ENCODE results near the gene COL13A1. TPM values are rescaled to one million over a fixed set of nuclear protein-coding genes. Genes with fewer than 3 reads are reported as not detected.

The COL13A1 gene
- total RNA-seq, 2 experiments from 2014 or later, result not detected

DNA sequence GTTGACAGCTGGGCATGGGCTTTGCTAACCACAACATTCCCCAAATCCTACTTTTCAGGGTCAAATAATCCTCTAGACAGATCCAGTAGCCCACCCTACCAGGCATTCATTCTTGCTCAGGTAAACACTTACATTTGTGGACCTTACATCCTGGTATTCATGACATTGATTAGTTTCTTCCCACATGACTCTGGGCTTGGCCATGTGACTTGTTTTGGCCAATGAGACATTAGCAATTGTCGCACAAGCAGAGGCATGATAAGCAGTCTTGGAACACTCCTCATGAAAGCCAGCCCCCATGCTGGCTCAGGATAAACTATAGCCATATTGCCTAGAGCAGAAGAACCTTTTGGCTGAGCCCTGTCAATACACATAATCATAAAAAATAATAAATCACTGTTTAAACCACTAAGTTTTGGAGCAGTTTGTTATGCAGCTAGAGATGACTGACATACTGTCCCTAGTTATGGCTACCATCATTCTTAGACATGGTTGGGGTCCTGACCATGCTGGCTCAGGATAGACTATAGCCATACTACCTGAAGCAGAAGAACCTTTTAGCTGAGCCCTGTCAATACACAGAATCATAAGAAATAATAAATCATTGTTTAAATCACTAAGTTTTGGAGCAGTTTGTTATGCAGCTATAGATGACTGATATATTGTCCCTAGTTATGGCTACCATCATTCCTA is 6.3 kb upstream of the COL13A1 start:
- H3K4me3 Mint-ChIP-seq, result no peak overlapping the region
- DNase-seq, result no peak
- H3K9me3 Mint-ChIP-seq, result peaks cover 2% of the 10 kb centered on the region
- H3K36me3 Mint-ChIP-seq (ENCODE audit: low read depth), result no peaks in the 10 kb centered on the region
- CTCF ChIA-PET, result interaction anchor here (2.9 kb wide), 1 partner anchor 119 kb away, joined by 7 read pairs; no protein-coding TSS in a partner anchor
- intact Hi-C loops (cut with micrococcal nuclease), result no loop called here
- H3K4me1 Mint-ChIP-seq (ENCODE audit: low read depth), result no peaks in the 10 kb centered on the region
- peaks cover 21% of the 10 kb centered on the region for H3K27me3 Mint-ChIP-seq (ENCODE audit: low read depth)
- no peak overlapping the region for H3K27ac Mint-ChIP-seq

DNA sequence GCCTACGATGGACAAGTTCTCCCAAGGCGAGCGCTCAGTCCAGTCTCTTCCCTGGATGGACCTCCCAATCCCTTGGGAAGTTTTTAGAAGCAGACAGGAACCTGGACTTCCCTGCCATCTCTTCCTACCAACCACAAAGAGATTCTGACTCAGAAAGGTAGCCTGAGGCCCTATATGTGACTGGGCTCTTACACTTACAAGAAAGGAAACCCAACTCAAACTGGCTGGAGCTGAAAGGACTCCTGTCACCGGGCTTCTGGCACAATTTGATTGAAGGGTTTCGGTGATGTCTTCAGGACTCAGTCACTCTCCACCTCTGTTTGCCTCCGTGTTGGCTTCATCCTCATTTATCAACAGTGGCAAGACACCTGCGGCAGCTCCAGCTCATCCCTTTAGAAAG is 3.7 kb upstream of the COL13A1 start:
- intact Hi-C loops (cut with micrococcal nuclease), result no loop called here
- Mint-ChIP-seq H3K9me3 (peaks cover 2% of the 10 kb centered on the region), H3K4me1 (ENCODE audit: low read depth) (peaks cover 9% of the 10 kb centered on the region), H3K27ac (no peak overlapping the region), H3K4me3 (no peak overlapping the region), H3K36me3 (ENCODE audit: low read depth) (no peaks in the 10 kb centered on the region), H3K27me3 (ENCODE audit: low read depth) (peaks cover 33% of the 10 kb centered on the region)
- no peak for DNase-seq
- CTCF ChIA-PET, result no interaction called here

DNA sequence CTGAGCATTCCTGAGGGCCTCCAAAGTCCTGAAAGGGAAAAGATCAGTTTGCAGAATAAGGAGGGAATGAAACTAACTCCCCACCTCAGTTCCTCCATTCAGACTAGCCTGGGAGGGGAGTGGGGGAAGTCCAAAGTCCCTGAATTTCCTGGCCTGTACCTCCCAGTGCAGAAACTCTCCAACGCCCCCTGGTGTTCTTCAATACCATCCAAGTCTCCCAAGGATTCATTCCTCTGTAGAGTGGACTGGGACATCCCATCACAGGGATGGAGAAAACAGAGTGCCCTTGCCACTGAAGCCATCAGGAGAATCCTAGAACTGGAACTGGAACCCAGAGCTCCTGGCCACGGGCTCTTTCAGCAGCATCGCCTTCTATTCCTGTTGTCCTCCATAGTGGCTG is 1.6 kb upstream of the COL13A1 start:
- Mint-ChIP-seq H3K4me3 (no peak overlapping the region), H3K4me1 (ENCODE audit: low read depth) (peaks cover 9% of the 10 kb centered on the region), H3K27me3 (ENCODE audit: low read depth) (peaks cover 41% of the 10 kb centered on the region), H3K9me3 (peaks cover 2% of the 10 kb centered on the region), H3K36me3 (ENCODE audit: low read depth) (no peaks in the 10 kb centered on the region), H3K27ac (no peak overlapping the region)
- CTCF ChIA-PET, result interaction anchor here (0.7 to 1.8 kb wide), 7 partner anchors 9 to 157 kb away, joined by 3 to 8 read pairs (median 4); no protein-coding TSS in a partner anchor
- peak; percentile 37 for DNase-seq
- intact Hi-C loops (cut with micrococcal nuclease), result loop anchor here (1.0 to 10.0 kb wide), 5 partner anchors 53 to 285 kb away; no protein-coding TSS in a partner anchor

GRCh38 chr10:69800665-69801064 is 1.0 kb upstream of the COL13A1 start:
- peaks cover 41% of the 10 kb centered on the region for H3K27me3 Mint-ChIP-seq (ENCODE audit: low read depth)
- H3K27ac Mint-ChIP-seq, result no peak overlapping the region
- no peak overlapping the region for H3K4me3 Mint-ChIP-seq
- peaks cover 9% of the 10 kb centered on the region for H3K4me1 Mint-ChIP-seq (ENCODE audit: low read depth)
- DNase-seq, result no peak
- no peaks in the 10 kb centered on the region for H3K36me3 Mint-ChIP-seq (ENCODE audit: low read depth)
- intact Hi-C loops (cut with micrococcal nuclease), result loop anchor here (1.0 to 10.0 kb wide), 5 partner anchors 53 to 286 kb away; no protein-coding TSS in a partner anchor
- CTCF ChIA-PET, result interaction anchor here (1.8 kb wide), 1 partner anchor 114 kb away, joined by 4 read pairs; no protein-coding TSS in a partner anchor
- peaks cover 2% of the 10 kb centered on the region for H3K9me3 Mint-ChIP-seq

- DNase-seq, result peak; percentile 61
- no peak overlapping the region for H3K27ac Mint-ChIP-seq
- intact Hi-C loops (cut with micrococcal nuclease), result loop anchor here (2.0 to 10.0 kb wide), 4 partner anchors 54 to 286 kb away; no protein-coding TSS in a partner anchor
- CTCF ChIA-PET, result no interaction called here
- H3K4me3 Mint-ChIP-seq, result peak overlapping the region; percentile 7
- peaks cover 9% of the 10 kb centered on the region for H3K4me1 Mint-ChIP-seq (ENCODE audit: low read depth)
- peaks cover 41% of the 10 kb centered on the region for H3K27me3 Mint-ChIP-seq (ENCODE audit: low read depth)
- peaks cover 2% of the 10 kb centered on the region for H3K9me3 Mint-ChIP-seq
- H3K36me3 Mint-ChIP-seq (ENCODE audit: low read depth), result no peaks in the 10 kb centered on the region
Observed at GRCh38 chr10:69801094-69801433, 642 bp upstream of the COL13A1 start.

DNA sequence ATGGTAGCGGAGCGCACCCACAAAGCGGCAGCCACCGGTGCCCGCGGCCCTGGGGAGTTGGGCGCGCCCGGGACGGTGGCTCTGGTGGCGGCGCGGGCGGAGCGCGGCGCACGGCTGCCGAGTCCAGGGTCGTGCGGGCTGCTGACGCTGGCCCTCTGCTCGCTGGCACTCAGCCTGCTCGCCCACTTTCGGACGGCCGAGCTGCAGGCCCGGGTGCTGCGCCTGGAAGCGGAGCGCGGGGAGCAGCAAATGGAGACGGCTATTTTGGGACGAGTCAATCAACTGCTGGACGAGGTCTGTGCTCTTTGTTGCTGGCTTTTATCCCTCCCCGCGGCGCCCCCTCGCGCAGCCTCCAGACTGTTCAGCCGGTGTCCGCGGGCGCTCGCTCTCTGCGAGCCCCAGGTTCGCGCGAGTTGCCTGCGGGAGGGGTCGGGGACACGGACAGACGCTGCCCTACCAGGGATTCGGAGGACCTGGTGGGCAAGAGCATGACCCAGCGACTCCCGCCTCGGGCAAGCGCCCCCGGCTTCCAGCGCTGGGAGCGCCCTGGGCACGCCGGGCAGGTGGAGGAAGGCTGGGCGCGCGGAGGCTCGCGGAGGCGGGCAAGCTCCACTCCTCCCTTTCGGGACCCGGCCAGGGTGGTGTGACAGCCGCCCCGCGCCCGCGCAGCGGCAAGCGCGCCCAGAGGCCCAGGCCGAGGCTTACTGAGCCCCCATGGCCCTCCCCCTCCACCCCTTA is 887 bp downstream of the COL13A1 start:
- CTCF ChIA-PET, result no interaction called here
- H3K27me3 Mint-ChIP-seq (ENCODE audit: low read depth), result peaks cover 39% of the 10 kb centered on the region
- no peak for DNase-seq
- H3K4me1 Mint-ChIP-seq (ENCODE audit: low read depth), result peaks cover 9% of the 10 kb centered on the region
- intact Hi-C loops (cut with micrococcal nuclease), result loop anchor here (5.0 to 10.0 kb wide), 3 partner anchors 55 to 288 kb away; no protein-coding TSS in a partner anchor
- H3K9me3 Mint-ChIP-seq, result no peaks in the 10 kb centered on the region
- no peaks in the 10 kb centered on the region for H3K36me3 Mint-ChIP-seq (ENCODE audit: low read depth)
- H3K4me3 Mint-ChIP-seq, result no peak overlapping the region
- no peak overlapping the region for H3K27ac Mint-ChIP-seq

- intact Hi-C loops (cut with micrococcal nuclease), result loop anchor here (5.0 to 10.0 kb wide), 3 partner anchors 57 to 289 kb away; no protein-coding TSS in a partner anchor
- Mint-ChIP-seq H3K27ac (no peak overlapping the region), H3K27me3 (ENCODE audit: low read depth) (peaks cover 34% of the 10 kb centered on the region), H3K9me3 (no peaks in the 10 kb centered on the region), H3K4me1 (ENCODE audit: low read depth) (peaks cover 9% of the 10 kb centered on the region), H3K4me3 (no peak overlapping the region), H3K36me3 (ENCODE audit: low read depth) (no peaks in the 10 kb centered on the region)
- CTCF ChIA-PET, result interaction anchor here (0.7 kb wide), 1 partner anchor 57 kb away, joined by 3 read pairs; no protein-coding TSS in a partner anchor
- no peak for DNase-seq
Observed at GRCh38 chr10:69803809-69804208, 2.1 kb downstream of the COL13A1 start.

DNA sequence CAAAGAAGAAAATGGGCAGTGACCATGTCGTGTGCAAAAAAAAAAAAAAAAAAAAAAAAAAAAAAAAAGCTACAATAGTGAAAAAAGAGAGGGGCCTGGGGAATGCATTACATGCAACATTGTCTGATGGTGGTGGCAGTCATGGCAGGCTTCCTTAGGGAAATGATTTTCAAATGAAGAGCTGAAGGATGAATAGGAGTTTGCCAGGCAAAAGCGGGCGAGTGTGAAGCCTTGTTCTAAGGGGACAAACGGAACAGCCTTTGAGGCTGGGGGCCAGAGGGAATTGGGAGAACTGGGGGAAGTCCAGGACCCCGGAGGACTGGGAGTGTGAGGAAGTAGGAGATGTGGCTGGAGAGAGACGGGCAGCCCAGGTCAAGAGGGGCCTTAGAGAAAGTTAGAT is 3.1 kb downstream of the COL13A1 start:
- intact Hi-C loops (cut with micrococcal nuclease), result loop anchor here (5.0 to 10.0 kb wide), 3 partner anchors 57 to 290 kb away; no protein-coding TSS in a partner anchor
- Mint-ChIP-seq H3K9me3 (no peaks in the 10 kb centered on the region), H3K4me3 (no peak overlapping the region), H3K4me1 (ENCODE audit: low read depth) (peaks cover 9% of the 10 kb centered on the region), H3K36me3 (ENCODE audit: low read depth) (no peaks in the 10 kb centered on the region), H3K27ac (no peak overlapping the region), H3K27me3 (ENCODE audit: low read depth) (peaks cover 30% of the 10 kb centered on the region)
- CTCF ChIA-PET, result no interaction called here
- no peak for DNase-seq

- intact Hi-C loops (cut with micrococcal nuclease), result loop anchor here (10.0 kb wide), 1 partner anchor 292 kb away; no protein-coding TSS in a partner anchor
- CTCF ChIA-PET, result no interaction called here
- Mint-ChIP-seq H3K9me3 (no peaks in the 10 kb centered on the region), H3K36me3 (ENCODE audit: low read depth) (no peaks in the 10 kb centered on the region), H3K4me1 (ENCODE audit: low read depth) (peaks cover under 1% of the 10 kb centered on the region), H3K27me3 (ENCODE audit: low read depth) (peaks cover 11% of the 10 kb centered on the region), H3K27ac (no peak overlapping the region), H3K4me3 (no peak overlapping the region)
- no peak for DNase-seq
Observed at GRCh38 chr10:69807122-69807521, 5.4 kb downstream of the COL13A1 start.

DNA sequence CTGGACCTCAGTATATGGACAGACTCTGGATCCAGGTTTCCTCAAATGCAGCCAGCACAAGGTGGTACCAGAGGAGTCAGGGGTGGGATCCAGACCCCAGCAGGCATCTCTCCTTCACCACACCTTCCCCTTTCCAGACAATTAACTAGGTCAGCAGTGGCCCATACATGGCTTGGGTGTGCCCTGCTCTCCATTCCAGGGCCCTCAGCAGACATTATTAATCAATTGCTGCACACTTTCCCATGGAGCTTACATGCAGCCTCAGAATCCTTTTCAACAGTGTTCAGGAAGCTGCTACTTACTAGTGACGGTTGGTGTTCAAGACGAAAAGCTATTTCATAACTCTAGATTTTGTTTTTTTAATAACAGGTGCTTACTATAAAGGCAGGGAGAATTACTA is 6.0 kb downstream of the COL13A1 start:
- intact Hi-C loops (cut with micrococcal nuclease), result loop anchor here (10.0 kb wide), 1 partner anchor 293 kb away; no protein-coding TSS in a partner anchor
- Mint-ChIP-seq H3K27ac (no peak overlapping the region), H3K9me3 (no peaks in the 10 kb centered on the region), H3K36me3 (ENCODE audit: low read depth) (no peaks in the 10 kb centered on the region), H3K27me3 (ENCODE audit: low read depth) (peaks cover 11% of the 10 kb centered on the region), H3K4me1 (ENCODE audit: low read depth) (no peaks in the 10 kb centered on the region), H3K4me3 (no peak overlapping the region)
- CTCF ChIA-PET, result no interaction called here
- DNase-seq, result no peak

GRCh38 chr10:69809318-69809717 is 7.6 kb downstream of the COL13A1 start:
- intact Hi-C loops (cut with micrococcal nuclease), result loop anchor here (10.0 kb wide), 1 partner anchor 295 kb away; no protein-coding TSS in a partner anchor
- H3K4me1 Mint-ChIP-seq (ENCODE audit: low read depth), result no peaks in the 10 kb centered on the region
- CTCF ChIA-PET, result interaction anchor here (1.0 to 2.2 kb wide), 2 partner anchors 10 to 67 kb away, joined by 3 to 8 read pairs; no protein-coding TSS in a partner anchor

DNA sequence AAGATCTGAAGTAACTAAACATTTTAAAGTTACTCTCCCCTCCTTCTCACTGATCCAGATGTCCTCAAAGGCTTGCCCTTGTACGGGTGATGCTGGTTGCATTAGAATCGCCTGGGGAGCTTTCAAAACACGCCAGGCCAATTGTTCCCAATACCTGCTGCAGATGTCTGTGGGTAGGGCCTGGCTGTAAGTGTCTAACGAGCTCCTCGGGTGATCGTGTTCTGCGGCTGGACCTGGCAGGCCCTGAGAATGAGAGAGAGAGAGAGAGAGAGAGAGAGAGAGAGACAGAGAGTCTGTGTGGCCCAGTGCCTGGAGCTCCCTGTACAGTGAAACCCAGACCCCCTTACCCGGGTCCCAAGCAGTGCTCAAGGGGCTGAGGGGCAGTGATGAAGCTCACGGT is 8.4 kb downstream of the COL13A1 start:
- H3K36me3 Mint-ChIP-seq (ENCODE audit: low read depth), result no peaks in the 10 kb centered on the region
- no peak for DNase-seq
- CTCF ChIA-PET, result interaction anchor here (2.2 kb wide), 1 partner anchor 10 kb away, joined by 8 read pairs; no protein-coding TSS in a partner anchor
- H3K27ac Mint-ChIP-seq, result no peak overlapping the region
- H3K4me3 Mint-ChIP-seq, result no peak overlapping the region
- no peaks in the 10 kb centered on the region for H3K9me3 Mint-ChIP-seq
- no peaks in the 10 kb centered on the region for H3K27me3 Mint-ChIP-seq (ENCODE audit: low read depth)
- no peaks in the 10 kb centered on the region for H3K4me1 Mint-ChIP-seq (ENCODE audit: low read depth)
- intact Hi-C loops (cut with micrococcal nuclease), result no loop called here

More at GRCh38 chr10:69809318-69809717, 7.6 kb downstream of the COL13A1 start:
- DNase-seq, result no peak
- Mint-ChIP-seq H3K36me3 (ENCODE audit: low read depth) (no peaks in the 10 kb centered on the region), H3K27me3 (ENCODE audit: low read depth) (peaks cover 3% of the 10 kb centered on the region), H3K9me3 (no peaks in the 10 kb centered on the region), H3K4me3 (no peak overlapping the region), H3K27ac (no peak overlapping the region)
